GM18951 (cell line): Measurements from ENCODE around the gene RASGRP3.
A peak's percentile ranks its signal among the peaks of the same experiment; 100 is the strongest.

Experiments
- POLR2A ChIP-seq: IDR thresholded peaks from 4 replicates; pipeline ENCODE4 v1.6.1; 2011; ENCODE audit warnings: mild to moderate bottlenecking; ENCODE audit not compliant: insufficient read length, insufficient read depth; ENCODE audit errors: extremely low read depth
- in situ Hi-C: fragments of 300-500 bp; cut with MboI; formaldehyde crosslinking; loops from one replicate; pipeline ENCODE4 v1.12.0; 2022; ENCODE audit warnings: low sequenced_read_pairs, mixed read lengths, inconsistent platforms; ENCODE audit not compliant: unreplicated experiment

Gene RASGRP3

DNA sequence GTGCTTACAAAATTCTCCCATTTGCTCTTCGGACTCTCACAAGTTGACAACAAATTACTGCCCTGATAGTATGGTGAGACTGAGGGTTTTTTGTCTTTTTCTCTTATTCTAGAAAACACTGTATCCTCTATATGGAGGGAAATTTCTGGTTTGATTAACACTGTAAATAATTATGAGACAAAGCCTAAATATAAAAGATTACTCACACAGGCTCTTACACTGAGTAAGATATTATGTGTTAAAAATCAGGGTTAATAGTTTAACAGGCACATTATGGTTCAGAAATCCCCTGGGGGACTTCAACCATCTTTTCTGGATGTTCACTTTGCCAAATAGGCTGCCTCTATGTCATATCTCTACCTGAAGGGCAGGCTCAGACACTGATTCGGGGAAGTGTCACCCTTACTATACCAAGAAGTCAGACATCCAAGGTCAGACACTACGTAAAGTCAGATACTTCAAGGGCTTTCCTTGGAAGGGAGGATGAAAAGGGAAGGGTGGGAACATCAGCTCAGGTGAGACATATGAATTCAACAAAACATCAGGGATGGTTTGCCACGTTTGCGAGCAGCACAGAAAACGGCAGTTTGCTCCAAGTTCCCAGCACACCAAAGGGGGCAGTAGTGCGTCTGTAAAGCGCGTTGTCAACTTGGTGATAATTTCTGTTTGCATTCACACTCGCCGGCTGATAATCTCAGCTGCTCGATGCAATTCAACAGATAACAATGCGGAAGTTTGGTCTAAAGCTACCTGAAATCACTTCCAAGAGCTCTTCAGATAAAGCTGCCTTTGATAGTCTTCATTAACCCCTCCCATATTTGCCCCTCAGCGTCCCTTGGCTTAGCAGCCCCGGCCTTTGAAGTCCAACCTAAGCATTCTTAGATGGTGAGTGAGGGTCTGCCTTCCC is 972 bp upstream of the RASGRP3 start:
- in situ Hi-C loops = no loop called here
- no peak for TF ChIP-seq POLR2A

DNA sequence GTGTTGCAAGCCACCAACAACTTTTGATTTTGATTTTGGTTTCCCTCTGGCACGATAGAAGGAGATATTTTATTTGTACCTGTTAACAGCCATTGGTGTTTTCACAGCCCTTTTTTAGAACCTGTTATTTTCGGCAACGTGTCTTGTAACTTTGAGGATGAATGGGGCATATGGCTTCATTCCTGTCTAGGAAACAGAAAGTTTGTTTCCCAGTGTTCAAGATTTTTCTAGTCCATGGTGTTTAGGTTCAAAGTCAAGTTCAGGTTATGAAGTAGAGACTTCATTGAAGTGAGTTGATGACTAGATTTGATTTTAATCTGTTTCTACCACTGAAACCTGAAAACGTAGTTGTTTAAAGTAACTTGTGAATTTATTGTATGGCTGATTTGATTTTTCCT is 343 bp downstream of the RASGRP3 start:
- TF ChIP-seq POLR2A = no peak
- in situ Hi-C loops = no loop called here

DNA sequence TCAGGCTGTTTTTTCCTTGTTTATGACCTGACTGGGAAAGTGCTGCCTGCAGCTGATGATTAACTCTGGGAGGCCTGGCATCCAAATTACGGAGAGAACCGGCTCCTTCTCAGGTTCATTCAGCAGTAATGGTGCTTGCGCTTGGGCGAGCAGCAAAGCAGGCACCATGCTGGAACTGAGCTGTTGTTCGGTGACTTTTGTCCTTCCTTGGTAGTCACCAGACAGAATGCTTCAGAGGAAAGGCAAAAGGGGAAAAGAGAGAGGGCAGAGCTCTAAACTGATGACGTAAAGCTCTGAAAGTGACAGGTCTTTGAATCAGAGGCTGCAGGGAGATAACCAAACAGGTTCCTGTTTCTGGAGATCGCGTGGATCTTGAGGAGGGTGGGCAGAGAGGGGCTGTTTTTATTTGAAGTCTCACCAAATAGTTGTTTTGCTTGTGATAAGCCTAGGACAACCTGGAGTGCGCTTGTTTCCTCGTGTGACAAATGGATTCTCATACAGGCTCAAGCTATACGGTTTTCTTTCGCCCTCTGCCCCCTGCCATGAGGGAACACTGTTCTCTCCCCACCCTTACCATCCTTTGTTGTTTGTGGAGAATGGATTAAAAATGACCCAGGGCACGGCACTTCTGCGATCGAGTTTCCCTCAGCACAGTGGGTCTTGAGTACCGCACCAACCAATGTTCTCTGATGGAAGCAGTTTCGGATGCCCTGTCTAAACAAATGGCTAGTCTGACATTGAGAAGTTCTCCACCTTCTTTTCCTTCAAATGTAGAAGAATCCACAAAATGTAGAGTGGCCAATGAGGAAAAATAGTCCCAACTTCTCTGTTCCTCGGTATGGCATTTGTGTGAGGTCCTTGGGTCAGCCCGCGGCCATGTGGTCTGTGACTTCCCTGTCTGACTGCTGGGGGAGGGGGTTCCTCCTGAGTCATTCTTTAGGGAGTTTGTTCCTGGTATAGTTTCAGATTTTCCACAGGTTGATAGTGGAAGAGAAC is 1.3 kb downstream of the RASGRP3 start:
- peak; percentile 68 for TF ChIP-seq POLR2A
- in situ Hi-C loops = no loop called here

DNA sequence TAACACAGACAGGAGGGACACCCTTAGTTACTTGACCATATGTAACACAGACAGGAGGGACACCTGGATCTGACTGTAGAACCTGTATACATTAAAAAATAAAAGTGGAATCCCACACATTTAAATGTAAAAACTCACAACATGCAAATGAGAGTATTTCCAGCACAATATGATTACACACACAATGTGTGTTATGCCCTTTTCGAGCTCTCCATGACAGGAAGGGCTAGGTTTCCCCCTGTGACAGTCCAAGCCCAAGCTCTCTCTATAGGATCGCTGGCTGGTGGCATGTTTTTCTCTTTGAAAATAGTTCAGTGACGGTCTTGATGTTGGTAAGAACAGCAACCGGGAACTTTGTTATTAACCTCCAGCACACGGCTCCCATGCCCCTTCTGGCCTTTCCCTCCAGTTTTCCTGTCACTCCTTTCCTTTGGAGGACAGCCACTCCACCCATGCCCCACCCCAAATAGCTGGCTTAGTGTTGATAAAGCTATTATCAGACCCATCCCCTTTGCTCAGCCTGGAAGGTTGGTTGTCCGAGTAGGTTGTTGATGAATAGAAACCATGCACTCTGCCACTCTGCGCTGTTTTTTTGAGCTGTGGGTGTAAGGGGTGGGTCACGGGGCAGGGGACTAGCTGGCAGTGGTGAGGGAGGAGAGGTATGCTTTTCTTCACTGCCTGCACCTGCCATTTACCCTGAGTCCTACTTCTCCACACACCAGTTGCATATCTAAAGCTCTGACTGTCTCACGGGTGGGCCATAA is 2.7 kb downstream of the RASGRP3 start:
- in situ Hi-C loops = no loop called here
- TF ChIP-seq POLR2A = peak; percentile 37

DNA sequence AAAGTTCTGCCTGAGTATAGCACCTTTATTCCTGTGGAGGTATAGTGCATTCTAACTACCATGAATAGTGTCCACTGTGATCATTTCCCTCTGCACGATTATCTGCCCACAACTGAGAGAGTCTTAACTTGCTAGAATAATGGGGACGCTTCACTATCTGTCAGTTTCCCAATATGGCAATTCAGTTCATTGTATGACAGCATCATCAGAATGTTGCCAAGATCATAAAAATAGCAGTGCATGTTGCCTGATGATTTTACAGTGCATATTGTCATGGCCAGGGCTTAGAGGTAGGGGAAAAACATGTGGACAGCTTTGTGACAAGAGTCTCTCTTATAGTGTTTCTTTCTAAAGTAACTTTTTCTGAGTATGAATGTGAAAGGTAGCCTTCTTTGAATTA is 6.1 kb downstream of the RASGRP3 start:
- in situ Hi-C loops = no loop called here
- no peak for TF ChIP-seq POLR2A

DNA sequence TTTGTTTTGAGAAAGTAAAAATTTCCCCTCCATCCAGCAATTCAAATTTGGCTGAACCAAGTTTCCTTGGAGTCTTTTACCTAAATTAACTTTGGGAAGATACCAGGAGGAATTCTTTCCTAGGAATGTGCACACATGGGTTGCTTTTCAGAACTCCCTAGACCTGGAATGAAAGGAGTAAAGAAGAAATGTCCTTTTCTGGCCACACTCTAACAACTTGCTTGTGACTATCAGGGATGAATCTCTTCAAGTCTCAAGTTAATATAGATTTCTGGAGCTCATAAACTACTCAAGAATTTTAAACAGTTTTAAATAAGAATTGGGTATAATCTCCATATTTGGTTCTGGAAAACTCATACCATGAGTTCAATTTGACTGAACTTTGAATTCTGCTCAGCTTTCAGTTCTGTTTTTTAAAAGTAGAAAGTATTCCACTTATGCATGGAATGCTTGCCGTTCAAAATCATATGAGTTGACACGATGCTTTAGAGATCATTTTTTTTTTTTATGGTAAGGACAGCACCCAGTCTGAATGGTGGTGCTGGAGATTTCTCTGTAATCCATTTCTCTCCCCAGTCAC is 7.7 kb downstream of the RASGRP3 start:
- TF ChIP-seq POLR2A = peak; percentile 13
- in situ Hi-C loops = no loop called here

DNA sequence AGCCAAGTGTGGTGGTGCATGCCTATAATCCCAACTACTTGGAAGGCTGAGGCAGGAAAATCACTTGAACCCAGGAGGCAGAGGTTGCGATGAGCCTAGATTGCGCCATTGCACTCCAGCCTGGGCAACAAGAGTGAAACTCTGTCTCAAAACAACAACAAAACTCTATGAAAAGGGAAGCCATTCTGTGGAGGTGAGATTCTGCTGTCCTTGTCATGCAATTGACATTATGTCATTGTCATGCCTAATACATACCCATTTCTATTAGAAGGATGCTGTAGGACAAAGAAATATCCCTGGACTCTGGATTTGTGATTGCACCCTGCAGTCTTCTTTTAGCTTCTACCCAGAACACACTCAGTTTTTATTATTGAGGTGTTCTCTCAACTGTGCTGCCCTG is 8.6 kb downstream of the RASGRP3 start:
- in situ Hi-C loops = no loop called here
- no peak for TF ChIP-seq POLR2A

DNA sequence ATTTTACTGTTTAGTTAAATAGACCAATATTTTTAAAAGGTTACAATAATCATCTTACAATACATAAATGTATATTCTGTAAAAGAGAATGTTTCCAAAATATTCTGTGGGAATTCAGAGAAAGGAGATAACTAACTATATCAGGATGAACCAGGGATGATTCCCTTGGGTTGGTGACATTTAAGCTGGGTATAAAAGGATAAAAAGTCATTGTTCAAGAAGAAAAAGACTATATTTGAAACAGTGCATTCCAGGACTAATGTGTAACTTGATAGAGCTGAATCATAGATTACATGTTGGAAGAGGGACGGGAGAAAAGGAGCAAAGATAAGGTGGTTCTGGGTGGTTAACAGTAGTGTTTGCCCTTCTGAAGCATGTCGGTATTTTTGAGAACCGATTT is 10.1 kb downstream of the RASGRP3 start:
- no peak for TF ChIP-seq POLR2A
- in situ Hi-C loops = no loop called here

DNA sequence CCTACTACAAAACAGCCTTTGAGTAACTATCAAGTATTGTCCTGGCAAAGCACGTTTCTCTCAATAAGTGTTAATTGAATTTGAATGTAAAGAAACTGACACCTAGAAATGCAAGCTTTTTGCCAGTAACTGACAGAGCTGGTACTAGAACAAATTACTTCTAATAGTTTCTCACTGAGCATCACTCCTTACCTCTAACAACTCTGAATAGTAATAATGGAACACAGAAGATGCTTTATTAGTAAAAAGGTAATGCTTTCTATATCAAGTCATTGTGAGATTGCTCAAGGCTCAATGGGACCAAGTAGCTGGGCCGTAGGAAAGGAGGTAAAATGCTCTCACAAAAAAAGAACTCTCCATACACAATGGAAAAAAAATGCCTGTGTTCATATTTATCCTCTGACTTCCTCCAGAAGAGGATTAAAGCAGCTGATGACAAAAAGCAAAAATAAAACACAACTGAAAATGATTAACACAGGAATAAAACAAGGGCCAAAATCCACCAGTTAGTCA is 11.8 kb downstream of the RASGRP3 start:
- in situ Hi-C loops = no loop called here
- TF ChIP-seq POLR2A = no peak

DNA sequence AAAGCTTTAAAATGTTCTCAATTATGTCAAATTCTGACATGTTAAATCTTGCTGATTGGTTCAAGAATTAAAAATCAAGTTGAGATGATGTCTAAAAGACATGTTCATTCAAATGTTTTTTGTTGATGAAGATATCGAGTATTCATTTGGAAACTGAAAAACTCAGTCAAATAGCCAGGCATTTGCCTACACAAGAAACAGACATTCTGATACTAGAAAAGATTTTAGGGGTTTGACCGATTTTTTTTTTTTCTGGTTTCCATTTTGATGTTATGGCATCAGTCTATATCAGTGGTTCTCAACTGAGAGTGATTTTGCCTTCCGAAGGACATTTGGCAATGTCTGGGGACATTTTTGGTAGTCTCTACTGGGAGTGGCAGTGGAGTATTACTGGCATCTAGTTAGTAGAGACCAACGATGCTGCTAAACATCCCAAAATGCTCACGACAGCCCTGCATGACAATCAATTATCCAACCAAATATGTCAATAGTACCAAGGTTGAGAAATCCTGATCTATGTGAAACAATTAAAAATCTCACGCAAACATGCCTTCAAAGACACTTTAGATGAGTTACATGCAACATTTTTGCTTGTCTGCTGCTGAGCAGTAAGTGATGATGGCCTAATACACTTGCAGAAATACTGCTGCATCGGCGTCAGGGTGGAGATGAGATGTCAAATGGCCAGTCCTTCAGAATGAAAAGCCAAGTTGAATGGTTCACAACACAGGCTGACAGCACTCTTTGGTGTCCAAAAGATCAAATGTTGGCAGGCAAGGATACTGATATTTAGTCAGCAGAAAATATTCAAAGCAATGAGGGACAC is 12.5 kb downstream of the RASGRP3 start:
- in situ Hi-C loops = no loop called here
- TF ChIP-seq POLR2A = peak; percentile 29

DNA sequence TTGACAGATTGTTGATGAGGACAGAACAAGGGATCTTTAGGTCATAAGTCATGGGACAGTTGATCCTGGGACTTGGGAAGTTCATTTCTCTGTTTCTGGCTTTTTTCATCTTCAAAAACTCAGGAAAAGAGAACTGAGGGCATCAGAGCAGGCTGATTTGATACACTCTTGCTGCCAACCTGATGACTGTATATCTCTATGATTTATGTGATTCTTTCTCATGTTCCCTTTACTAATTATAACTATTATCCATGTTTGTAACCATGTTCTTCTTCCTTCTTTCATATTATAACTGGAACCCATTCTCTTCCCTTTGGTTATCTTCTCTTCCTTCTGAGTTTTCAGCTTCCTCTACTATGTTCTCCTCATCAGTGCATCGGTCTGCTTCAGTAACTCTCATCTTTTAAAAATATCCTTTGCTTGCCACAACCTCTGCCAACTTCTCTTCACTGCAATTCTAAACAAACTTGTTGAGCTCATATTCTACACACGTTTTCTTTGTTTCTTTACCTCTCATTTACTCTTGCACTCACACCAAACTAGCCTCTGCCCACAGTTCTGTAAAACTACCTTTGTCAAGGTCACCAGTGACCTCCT is 13.5 kb downstream of the RASGRP3 start:
- no peak for TF ChIP-seq POLR2A
- in situ Hi-C loops = no loop called here

DNA sequence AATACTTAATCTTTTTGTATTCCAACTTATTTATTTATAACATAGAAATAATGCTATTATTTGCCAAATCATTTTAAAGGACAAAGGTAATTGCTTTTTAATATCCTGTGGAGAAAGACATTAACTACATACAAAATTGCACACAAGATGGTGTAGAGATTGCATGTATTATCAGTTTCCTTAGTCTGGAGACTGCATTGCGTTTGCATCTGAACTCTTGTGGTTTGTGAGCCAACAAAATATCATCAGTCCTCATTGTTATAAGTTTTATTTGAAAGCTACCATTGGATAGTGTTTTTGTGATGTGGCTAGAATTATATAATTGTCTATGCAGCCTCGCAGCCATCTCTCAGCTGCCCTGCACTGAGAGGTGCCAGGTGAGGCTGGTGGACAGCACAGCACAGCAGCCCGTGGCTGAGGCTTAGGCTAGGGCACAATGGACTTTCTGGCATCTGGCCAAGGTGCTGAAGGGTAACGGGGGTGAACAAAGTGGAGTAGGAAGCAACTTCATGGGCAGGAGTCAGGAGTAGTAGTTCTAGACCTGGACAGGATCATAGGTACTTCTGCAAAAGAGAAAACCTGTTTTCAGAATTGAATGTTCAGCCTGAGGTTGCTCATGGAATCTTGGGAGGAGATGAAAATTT is 15.1 kb downstream of the RASGRP3 start:
- in situ Hi-C loops = no loop called here
- TF ChIP-seq POLR2A = no peak
